NCI-H128 (cell line): ENCODE measurements around the gene MGMT.

ENCODE experiments used
- DNase-seq: peaks from one replicate; lab custom pipeline; 2025; ENCODE audit not compliant: unreplicated experiment; lab: John Stamatoyannopoulos, UW

Gene MGMT

GRCh38 chr10:129541200-129541599 is 74.2 kb downstream of the MGMT start:
- no peak for DNase-seq

- DNase-seq = no peak
Measured at GRCh38 chr10:129541748-129542487, 74.9 kb downstream of the MGMT start.

DNA sequence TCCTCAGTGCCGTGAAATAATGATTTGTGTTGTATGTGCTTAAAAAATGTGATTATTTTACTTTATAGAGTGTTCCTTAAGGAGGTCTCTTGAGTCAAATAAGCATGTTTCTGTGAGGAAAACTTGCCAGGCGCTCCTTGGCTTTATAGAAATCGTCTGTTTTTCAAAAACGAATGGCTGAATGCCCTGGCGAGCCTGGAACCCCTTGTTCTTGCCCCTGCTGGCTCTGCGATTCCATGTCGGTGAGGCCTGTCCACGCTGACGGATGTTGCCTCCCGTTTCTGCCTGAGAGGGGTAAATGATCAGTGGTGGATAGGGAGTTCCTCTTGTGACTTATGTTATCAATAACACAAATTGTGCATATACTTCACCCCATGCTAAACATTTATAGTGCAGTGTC is 75.5 kb downstream of the MGMT start:
- no peak for DNase-seq

DNA sequence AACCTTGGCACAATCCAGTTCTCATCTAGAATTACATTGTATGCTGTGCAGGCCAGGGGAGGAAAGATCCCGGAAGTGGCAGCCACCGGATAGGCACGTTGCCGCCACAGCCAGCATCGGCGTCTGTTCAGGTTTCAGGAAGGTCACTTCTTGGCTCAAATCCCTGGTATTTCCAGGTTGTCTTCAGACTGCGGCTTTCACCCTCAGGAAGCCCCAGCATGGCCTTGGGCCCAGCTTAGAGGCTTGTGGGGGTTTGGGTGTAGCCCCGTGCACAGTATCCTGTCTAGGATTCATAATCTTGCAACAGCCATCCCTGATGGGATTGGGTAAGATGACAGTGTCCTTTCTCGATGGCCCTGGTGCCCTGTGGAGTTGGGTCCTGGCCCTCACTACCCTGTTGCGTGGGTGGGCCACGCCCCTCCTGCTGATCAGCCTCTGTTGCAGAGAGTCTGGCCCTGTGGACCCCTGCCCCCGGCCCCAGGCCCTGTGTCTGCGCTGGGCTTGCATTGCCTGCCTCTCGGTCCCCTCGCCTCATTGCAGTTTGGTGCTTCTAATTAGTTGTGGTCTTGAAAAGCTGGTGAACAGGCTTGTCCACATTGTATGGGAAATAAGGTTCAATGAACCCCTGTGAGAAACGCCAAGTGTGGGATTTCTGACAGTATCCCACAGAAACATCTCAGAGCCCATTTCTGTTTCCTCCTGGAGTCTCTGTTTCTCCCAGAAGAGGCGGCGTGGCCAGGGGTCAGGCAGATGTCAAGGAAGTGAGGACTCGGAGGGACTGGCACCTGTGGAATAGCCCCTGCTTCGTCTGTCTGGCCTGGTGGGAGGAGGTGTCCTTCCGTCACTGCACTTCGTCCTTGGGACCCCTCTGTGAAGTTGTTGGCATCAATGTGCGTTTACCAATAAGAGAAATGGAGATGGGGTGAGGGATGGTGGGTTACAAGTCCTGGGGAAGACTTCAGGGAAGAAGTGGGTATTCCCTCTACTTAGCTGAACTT is 77.5 kb downstream of the MGMT start:
- no peak for DNase-seq

DNA sequence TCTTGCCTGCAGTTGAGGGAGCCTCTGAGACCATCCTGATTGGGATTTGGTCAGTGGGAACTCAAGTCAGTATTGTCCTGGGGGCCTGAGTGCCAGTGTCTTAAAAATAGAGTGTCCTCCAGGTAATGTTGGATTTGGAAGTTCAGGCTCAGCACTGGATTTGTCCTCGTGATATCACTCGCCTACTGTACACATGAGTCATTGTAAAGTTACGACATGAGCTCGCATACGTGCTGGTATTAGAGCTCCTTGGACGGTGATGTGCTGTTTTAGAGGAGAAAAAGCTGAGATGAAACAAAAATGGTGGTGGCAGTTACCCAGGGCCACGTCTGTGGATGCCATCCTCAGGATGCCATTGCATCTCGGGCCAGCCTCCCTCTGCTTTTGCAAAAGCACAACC is 78.2 kb downstream of the MGMT start:
- no peak for DNase-seq

- no peak for DNase-seq
Measured at GRCh38 chr10:129546106-129546505, 79.1 kb downstream of the MGMT start.

DNA sequence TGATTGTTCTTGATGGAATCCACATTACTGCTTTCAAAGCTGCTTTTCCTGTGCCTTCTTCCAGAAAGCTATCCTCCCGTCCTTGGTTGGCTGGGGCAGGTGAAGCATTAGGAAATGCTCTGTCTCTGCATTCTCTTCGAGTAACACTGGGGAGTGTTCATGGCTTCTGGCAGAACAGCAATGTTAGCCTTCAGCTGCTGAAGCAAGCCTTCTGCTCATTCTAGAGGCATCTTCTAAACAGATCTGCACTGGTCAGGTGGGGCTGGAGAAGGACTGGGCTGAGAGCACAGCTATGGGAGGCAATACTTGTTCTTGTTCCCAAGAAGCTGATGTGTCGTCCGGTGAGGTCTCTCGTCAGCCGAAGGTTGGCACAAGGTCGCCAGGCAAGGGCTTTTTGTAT is 80.6 kb downstream of the MGMT start:
- no peak for DNase-seq

DNA sequence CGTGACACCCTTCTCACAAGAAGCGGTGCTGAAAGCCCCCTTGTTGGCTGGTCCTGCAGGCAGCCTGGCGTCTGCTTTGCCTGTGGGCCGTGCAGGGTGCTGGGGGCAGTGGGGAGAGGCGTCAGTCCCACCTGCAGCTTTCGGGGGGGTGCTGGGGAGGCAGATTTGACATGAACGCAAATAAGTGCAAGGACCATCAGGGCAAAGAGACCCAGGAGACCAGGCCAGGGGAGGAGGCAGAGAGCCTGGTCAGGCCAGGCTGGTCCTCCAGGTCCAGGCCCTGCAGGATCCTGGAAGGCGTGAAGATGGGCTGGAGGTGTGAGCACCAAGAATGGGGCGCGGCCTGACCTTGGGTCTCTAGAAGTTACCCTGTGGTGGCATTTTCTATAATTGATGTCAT is 81.6 kb downstream of the MGMT start:
- DNase-seq = no peak

GRCh38 chr10:129550076-129550475 is 83.0 kb downstream of the MGMT start:
- no peak for DNase-seq

- no peak for DNase-seq
Measured at GRCh38 chr10:129550658-129551057, 83.6 kb downstream of the MGMT start.

- no peak for DNase-seq
Measured at GRCh38 chr10:129552119-129552518, 85.1 kb downstream of the MGMT start.

GRCh38 chr10:129553928-129554327 is 86.9 kb downstream of the MGMT start:
- DNase-seq = no peak

- DNase-seq = no peak
Measured at GRCh38 chr10:129556316-129556715, 89.3 kb downstream of the MGMT start.

GRCh38 chr10:129560361-129560760 is 93.3 kb downstream of the MGMT start:
- DNase-seq = no peak

GRCh38 chr10:129562487-129562886 is 95.4 kb downstream of the MGMT start:
- DNase-seq = no peak

- DNase-seq = no peak
Measured at GRCh38 chr10:129564923-129565322, 97.9 kb downstream of the MGMT start.

DNA sequence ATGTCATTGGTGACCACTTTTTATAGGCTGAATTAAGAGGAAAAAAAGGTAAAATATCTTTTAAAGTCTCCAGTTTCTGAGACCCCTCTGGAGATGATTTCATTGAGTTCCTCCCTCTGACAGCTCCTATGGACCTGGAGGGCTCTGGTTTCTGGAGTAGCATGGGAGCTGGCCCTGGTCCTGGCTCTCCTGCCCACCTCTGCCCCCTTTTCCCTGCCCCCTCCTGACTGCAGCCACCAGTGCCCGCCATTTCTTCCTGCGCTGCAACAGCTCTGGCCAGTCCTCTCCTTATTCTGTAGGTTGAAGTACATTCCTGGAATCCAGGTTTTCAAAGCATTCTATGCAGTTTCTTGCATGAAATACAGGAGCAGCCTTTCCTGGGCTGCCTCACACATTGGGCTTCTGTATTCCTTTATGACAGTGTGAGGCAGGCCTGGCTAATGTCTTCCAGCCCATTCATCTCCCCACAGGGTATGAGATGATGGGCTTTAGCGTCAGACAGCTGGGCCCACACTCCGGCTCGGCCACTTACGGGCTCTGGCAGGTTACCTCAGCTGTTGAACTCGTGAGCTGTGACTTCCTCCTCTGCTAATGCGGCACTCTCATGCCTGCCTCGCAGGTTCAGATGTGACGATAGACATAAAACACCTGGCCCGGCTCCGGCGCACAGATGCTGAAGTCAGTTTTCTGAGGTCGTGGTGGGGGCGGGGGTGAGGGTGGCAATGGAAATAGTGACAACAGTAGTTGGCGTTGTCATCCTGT is 101.7 kb downstream of the MGMT start:
- no peak for DNase-seq

DNA sequence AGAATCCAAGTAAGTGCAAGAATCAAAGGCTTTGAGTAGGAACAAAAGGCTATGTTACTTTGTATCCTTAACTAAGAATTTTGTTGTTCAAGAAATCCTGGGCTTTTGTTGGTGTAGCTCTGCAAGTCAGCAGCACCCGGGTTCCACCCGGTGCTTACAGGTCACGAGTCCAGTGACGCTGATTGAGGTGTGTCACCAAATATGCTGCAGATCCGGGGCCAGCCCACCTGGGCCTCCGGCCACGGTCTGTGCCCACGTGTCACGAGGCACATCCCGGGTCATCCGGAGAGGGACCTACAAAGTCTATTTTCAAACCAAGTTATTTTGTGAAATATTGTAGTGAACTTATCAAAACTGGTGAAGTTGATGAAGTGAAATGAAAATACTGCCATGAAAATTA is 103.1 kb downstream of the MGMT start:
- no peak for DNase-seq

DNA sequence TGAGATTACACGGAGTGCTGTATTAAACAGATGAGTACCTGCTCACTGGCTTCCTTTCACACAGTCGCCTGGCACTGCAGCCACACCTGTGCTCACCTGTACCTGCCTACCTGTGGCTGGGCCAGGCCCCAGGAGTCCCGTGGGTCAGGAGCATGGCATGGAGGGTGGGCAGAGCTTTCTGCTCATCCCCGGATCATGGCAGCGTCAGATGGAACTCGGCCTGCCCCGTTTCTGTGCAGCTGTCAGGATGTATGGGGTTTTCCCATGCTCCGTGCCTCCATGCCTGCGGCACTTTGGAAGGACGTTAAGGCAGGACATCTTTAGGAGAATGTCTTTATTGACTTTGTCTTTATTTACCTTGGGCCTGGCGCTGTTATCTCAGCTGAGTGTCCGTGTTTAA is 112.2 kb downstream of the MGMT start:
- DNase-seq = no peak

DNA sequence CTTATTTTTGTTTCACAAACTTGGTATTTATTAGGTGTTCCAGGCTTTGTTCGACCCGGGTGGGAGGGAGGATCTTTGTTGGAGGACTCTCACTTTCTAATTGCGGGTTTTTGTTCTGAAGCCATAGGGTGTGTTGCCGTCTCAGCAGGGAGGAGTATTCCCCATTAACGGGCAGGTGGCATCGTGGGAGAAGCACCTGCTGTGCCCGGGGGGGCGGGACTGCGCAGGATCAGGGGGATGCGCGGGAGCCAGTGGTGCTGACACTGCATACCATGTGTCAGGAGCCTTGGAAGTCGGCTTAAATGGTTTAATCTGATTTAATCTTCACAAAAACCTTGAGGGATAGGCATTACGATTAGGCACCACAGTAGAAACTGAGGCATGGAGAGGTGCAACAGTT is 113.0 kb downstream of the MGMT start:
- no peak for DNase-seq

DNA sequence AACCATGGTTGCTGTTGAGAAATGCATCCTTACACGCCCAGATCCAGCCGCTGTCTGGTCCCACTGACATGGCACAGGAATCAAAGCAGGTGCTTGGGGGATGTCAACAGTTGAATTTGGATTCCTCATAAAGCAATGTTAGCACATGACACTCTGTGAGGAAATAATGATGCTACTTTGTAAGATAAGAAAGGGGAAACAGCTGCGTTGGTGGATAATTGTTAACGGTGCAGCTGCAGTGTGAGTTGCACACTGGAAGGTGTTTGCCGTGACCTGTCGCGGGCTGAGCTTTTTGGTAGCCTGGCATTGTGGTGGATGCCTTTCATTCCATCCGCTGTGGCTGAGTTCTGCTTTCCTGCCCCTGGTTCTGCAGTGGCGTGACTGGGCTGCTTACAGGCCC is 113.9 kb downstream of the MGMT start:
- no peak for DNase-seq
